Adrenal gland (tissue), 5 donors: ENCODE data around the gene SMCO4.

ENCODE experiments used
- POLR2A ChIP-seq, 2 donors: fragments of 450-650 bp; IDR thresholded peaks; one replicate each; pipeline ENCODE4 v1.6.1; 2017; ENCODE audit warnings: antibody characterized with exemption in 2 of 2, mild to moderate bottlenecking in 2 of 2, moderate library complexity in 1 of 2
- TF ChIP-seq, protein P1 (sequence below), 6 experiments: fragments of 450-650 bp in 4 of 6; fragments of 200-600 bp in 2 of 6; sonication (generic) in 1 of 6; IDR thresholded peaks; 1 replicate in 5 of 6; 2 replicates in 1 of 6; pipeline versions ENCODE4 v1.5.1 to v1.8.0; 2016 to 2021; ENCODE audit warnings: antibody characterized with exemption in 6 of 6, mild to moderate bottlenecking in 2 of 6, moderate library complexity in 1 of 6
- donor health status: DM: no; HTN: no; CAD: no.

- TF ChIP-seq, protein P1, sequence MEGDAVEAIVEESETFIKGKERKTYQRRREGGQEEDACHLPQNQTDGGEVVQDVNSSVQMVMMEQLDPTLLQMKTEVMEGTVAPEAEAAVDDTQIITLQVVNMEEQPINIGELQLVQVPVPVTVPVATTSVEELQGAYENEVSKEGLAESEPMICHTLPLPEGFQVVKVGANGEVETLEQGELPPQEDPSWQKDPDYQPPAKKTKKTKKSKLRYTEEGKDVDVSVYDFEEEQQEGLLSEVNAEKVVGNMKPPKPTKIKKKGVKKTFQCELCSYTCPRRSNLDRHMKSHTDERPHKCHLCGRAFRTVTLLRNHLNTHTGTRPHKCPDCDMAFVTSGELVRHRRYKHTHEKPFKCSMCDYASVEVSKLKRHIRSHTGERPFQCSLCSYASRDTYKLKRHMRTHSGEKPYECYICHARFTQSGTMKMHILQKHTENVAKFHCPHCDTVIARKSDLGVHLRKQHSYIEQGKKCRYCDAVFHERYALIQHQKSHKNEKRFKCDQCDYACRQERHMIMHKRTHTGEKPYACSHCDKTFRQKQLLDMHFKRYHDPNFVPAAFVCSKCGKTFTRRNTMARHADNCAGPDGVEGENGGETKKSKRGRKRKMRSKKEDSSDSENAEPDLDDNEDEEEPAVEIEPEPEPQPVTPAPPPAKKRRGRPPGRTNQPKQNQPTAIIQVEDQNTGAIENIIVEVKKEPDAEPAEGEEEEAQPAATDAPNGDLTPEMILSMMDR (IDR thresholded peaks at IDR 0.05): no peak
- no peak for TF ChIP-seq POLR2A (IDR thresholded peaks at IDR 0.05)
These were observed 10.4 kb downstream of the SMCO4 start for GRCh38 chr11:93532806-93533205.
